Ureter (tissue), 1 donor: ENCODE data around the gene CENPF. TPM values are rescaled to one million over a fixed set of nuclear protein-coding genes. Genes with fewer than 3 reads are reported as not detected.
"Not testable (repeated sequence)": the region's sequence is repeated elsewhere in the genome, so short reads cannot be mapped to it uniquely, and the experiment has no call there.

Experiments
- DNase-seq: peaks from one replicate; pipeline ENCODE4 v3.0.0-alpha.2; 2020; ENCODE audit warnings: low spot score
- total RNA-seq: library from RNA; stranded (reverse); gene quantifications from one replicate; pipeline ENCODE4 v1.2.4, GENCODE V29; 2023
- donor health status: DM: yes; HTN: yes; CAD: no.

Gene CENPF, protein sequence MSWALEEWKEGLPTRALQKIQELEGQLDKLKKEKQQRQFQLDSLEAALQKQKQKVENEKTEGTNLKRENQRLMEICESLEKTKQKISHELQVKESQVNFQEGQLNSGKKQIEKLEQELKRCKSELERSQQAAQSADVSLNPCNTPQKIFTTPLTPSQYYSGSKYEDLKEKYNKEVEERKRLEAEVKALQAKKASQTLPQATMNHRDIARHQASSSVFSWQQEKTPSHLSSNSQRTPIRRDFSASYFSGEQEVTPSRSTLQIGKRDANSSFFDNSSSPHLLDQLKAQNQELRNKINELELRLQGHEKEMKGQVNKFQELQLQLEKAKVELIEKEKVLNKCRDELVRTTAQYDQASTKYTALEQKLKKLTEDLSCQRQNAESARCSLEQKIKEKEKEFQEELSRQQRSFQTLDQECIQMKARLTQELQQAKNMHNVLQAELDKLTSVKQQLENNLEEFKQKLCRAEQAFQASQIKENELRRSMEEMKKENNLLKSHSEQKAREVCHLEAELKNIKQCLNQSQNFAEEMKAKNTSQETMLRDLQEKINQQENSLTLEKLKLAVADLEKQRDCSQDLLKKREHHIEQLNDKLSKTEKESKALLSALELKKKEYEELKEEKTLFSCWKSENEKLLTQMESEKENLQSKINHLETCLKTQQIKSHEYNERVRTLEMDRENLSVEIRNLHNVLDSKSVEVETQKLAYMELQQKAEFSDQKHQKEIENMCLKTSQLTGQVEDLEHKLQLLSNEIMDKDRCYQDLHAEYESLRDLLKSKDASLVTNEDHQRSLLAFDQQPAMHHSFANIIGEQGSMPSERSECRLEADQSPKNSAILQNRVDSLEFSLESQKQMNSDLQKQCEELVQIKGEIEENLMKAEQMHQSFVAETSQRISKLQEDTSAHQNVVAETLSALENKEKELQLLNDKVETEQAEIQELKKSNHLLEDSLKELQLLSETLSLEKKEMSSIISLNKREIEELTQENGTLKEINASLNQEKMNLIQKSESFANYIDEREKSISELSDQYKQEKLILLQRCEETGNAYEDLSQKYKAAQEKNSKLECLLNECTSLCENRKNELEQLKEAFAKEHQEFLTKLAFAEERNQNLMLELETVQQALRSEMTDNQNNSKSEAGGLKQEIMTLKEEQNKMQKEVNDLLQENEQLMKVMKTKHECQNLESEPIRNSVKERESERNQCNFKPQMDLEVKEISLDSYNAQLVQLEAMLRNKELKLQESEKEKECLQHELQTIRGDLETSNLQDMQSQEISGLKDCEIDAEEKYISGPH (N-terminal part only)
- total RNA-seq, result 0.60 TPM

DNA sequence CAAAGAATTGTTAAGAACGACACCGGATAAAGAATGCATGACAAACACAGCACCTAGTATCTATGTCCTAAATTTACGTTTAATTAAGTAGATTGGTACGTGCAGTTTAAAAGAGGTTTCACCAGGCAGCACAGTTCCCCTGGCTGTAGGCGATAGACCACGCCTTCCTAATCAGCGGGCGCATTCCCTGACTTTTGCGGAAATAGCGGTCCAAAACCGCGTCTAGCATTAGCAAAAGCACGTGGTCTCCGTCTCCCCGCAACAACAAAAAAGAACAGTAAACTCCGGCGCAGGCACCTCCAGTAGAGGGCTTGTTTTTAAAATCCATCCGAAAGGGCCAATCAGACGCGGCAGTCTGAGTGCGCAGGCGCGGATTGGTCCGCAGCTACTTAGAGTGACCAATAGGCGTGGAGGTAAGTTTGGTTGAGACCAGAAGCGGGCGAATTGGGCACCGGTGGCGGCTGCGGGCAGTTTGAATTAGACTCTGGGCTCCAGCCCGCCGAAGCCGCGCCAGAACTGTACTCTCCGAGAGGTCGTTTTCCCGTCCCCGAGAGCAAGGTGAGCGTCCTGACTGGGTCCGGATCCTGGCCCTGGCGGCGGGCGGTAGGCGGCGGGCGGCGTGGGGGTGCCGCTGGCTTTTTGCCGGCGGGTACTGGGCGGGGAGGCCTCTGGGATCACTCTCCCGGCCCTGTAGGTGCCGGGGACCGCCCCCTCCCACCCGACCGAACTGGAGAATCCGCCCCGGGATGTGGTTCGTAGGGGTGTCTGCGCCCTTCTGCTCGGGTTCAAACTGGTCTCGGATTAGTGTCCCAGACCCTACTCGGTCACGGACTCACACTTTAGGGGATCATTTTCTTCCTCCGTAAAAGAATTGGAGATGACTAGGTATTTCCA, at the start of gene CENPF:
Gene CENPF (plus strand): TSS at position 432 of the 894 bp plus-strand sequence. CDS start 10,560 bp downstream, outside the sequence.
- peak; percentile 96 for DNase-seq

DNA sequence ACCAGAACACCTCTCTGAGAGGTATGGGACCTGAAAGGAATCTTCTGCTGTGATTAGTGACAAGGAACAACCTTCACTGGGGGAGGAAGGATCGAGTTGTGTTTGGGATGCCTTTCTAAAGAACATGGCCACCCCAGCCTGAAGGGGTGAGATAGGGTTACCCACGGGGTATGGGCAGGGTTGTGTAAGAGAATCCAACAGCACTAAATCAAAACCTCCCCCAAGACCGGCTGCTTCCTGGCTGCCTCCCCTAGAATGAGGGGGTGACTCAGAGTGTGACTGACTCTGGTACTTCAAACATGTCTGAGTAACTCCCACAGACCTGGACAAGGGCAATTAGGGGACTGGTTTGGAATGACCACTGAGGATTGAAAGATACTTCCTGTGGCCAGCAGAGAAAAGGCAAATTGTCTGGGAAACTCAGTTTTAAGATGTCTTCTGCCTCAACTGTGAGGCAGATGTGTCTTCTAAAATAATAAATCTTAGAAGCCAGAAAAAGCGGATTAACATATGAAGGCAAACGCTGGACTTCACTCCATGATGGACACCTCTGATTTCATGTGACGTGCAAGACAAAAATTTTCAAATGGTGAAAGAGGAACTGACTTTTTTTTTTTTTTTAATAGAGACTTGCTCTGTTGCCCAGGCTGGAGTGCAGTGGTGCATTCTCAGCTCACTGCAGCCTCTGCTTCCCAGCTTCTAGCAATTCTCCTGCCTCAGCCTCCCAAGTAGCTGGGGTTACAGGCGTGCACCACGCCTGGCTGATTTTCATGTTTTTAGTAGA, 44.9 kb upstream of the CENPF start:
- DNase-seq, result no peak

DNA sequence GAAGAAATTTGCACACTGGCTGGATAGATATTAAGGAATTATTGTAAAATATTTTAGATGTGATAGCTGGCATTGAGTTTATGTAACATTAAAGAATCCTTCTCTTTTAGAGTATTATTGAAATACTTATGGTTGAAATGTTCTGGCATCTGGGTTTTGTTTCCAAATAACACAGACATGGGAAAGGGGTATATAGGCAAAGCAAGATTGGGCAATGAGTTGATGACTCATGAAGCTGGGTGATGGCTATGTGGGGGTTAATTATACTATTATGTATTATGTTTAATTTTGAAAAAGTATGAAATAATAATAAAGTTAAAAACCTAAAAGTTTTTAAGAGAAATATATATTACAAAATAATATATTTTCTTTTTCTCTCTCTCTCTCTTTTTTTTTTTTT, 39.1 kb upstream of the CENPF start:
- no peak for DNase-seq

- no peak for DNase-seq
These were observed 37.7 kb upstream of the CENPF start for GRCh38 chr1:214565310-214565709.

- no peak for DNase-seq
These were observed 36.6 kb upstream of the CENPF start for GRCh38 chr1:214566158-214567104.

GRCh38 chr1:214567481-214567980, 35.5 kb upstream of the CENPF start:
- no peak for DNase-seq

DNA sequence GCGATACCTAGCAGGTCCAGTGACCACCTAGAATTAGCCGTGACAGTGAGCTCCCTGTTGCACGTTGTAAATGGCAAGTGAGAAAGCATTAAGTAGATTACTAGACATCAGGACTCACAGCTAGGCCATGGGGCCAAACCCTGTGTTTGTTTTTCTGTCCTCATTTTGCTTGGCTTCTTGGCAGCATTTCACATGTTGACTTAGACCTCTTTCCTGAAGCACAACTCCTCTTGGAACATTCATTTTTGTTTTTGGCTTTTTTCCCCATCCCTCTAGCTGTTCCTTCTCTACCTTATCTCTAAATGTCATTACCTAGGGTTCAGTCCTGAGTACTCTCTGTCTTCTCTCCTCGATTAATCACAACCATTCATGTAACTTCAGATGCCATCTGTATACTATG, 34.7 kb upstream of the CENPF start:
- no peak for DNase-seq

- no peak for DNase-seq
These were observed 33.5 kb upstream of the CENPF start for GRCh38 chr1:214569357-214570004.

- no peak for DNase-seq
These were observed 32.6 kb upstream of the CENPF start for GRCh38 chr1:214570442-214570841.

DNA sequence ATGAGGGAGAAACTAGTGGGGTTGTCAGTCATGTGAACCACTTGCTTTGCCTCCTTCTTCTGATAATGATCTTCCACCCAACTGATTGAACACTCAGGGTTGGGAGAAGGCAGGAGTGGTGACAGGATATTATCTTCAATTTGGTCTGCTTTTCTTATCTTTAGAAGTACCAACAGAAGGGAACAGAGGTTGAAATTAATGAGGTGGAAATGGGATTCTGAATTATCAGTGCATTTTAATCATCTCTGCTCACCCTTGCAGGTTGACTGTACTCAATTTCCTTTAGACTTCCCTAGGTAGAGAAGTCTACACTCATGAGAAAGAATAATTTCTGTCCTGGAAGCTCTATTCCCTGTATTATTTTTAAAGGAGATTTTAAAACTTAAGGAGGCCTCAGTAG, 31.7 kb upstream of the CENPF start:
- DNase-seq, result no peak

- no peak for DNase-seq
These were observed 29.3 kb upstream of the CENPF start for GRCh38 chr1:214573386-214574318.

- DNase-seq, result no peak
These were observed 28.2 kb upstream of the CENPF start for GRCh38 chr1:214574598-214575411.

GRCh38 chr1:214576120-214576519, 26.9 kb upstream of the CENPF start:
- not testable (repeated sequence) for DNase-seq

DNA sequence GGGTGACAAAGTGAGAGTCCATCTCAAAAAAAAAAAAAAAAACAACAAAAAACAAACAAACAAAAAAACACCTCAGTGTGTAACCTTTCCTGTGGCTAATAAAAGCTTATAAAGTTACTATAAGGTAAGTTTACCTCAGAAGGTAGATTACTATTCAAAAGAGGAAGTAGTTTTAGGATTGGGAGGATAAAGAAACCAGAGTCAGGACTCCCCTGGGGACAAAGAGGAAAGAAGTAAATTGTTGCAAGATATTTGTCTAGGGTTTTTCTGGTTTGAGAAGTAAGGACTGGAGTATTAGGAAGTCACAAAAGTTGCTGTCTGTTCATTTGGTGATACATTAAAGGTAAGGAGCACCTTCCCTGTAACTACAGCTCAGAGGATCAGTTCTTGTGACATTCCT, 23.8 kb upstream of the CENPF start:
- no peak for DNase-seq

DNA sequence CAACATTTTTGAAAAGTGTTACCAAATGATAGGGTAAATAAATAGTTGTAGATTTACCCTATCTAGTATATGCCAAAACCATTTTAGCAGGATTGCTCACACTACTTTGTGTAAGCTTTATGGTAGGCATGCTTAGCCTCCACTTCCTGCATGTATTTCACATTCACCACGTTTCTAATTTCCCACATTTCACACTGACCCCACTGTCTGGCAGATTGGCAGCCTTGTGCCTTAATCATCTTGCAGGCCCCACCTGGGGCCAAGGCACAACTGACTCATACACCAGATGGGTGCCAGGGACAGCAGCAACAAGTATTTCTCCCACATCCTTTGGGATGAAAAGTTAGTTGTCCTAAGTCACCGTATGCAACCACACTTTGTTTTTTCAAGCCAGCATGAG, 21.2 kb upstream of the CENPF start:
- no peak for DNase-seq

- DNase-seq, result no peak
These were observed 20.6 kb upstream of the CENPF start for GRCh38 chr1:214582289-214582891.
